Left lung (tissue), 14 donors: ENCODE results near the gene VWF. TPM values are rescaled to one million over a fixed set of nuclear protein-coding genes. Genes with fewer than 3 reads are reported as not detected.

Experiments
- ATAC-seq: fragments of 200-7000 bp; cut with Tn5 transposase; one replicate; pipeline ENCODE4 v1.9.1; 2020; ENCODE audit warnings: moderate library complexity
- DNase-seq, 4 donors: peaks; one replicate each; pipeline ENCODE4 v3.0.0-alpha.2; 2013 to 2020
- H3K27ac ChIP-seq, 2 donors: fragments of 200-600 bp; sonication (generic) in 1 of 2; one replicate each; pipeline versions ENCODE4 v1.5.0 to v1.8.0; 2020 to 2021
- H3K27me3 ChIP-seq, 2 donors: fragments of 200-600 bp; sonication (generic) in 1 of 2; one replicate each; pipeline versions ENCODE4 v1.5.0 to v1.8.0; 2020 to 2021
- H3K36me3 ChIP-seq, 2 donors: fragments of 200-600 bp; sonication (generic) in 1 of 2; one replicate each; pipeline versions ENCODE4 v1.5.0 to v1.8.0; 2020 to 2021
- H3K4me1 ChIP-seq, 2 donors: fragments of 200-600 bp; one replicate each; pipeline ENCODE4 v1.8.0; 2021
- H3K4me3 ChIP-seq, 2 donors: fragments of 200-600 bp; sonication (generic) in 1 of 2; one replicate each; pipeline versions ENCODE4 v1.5.0 to v1.8.0; 2020 to 2021; ENCODE audit warnings: mild to moderate bottlenecking in 1 of 2
- H3K9me3 ChIP-seq, 2 donors: fragments of 200-600 bp; sonication (generic) in 1 of 2; one replicate each; pipeline versions ENCODE4 v1.5.0 to v1.8.0; 2020 to 2021
- intact Hi-C, 2 donors: fragments of 100-400 bp; cut with DNase I; formaldehyde crosslinking; loops; one replicate each; pipeline versions ENCODE4 v1.11.2 to v1.14.2; 2022
- long read RNA-seq, 12 donors: library from polyadenylated mRNA in 2 of 12; unstranded in 2 of 12; transcript quantifications; one replicate each; pipeline ENCODE4 v2.0.0 and lab custom pipeline, GENCODE V29; 2019 to 2026
- polyA plus RNA-seq, 6 donors: library from polyadenylated mRNA; unstranded; fragments of 120-200 nt; gene quantifications; one replicate each; pipeline ENCODE4 v1.2.1, GENCODE V29; 2013; ENCODE audit not compliant: insufficient read length in 6 of 6
- total RNA-seq, 2 donors: library from RNA; stranded (reverse); fragmentation: NEBNext Ultra II Directional; extraction: Animal tissue kit (Norgen Biotek cat#: 25700); gene quantifications; one replicate each; pipeline ENCODE4 v1.2.1, GENCODE V29; 2021
- TF ChIP-seq, protein P1 (sequence below), 2 donors: fragments of 200-600 bp; sonication (generic) in 1 of 2; IDR thresholded peaks; one replicate each; pipeline versions ENCODE4 v1.5.0 to v1.8.0; 2021; ENCODE audit warnings: antibody characterized with exemption in 2 of 2
- donor health status: DM: no; HTN: yes; CAD: no.
- donor health status: DM: no; HTN: no; CAD: no.

The VWF gene
- 100 to 1,000 TPM; 254 to 401 TPM for total RNA-seq
- 100 to 1,000 TPM; 123 to 162 (median 131) TPM for polyA plus RNA-seq
- long read RNA-seq, donor 1, partial matches to known transcripts = 0 of 1 reads
- long read RNA-seq, donor 1, other reads (novel, unspliced or antisense) = 0 of 1 reads
- long read RNA-seq, donor 2, full-length matches to known transcripts = 1 of 48 reads
- long read RNA-seq, donor 2, partial matches to known transcripts = 47 of 48 reads
- long read RNA-seq, donor 2, other reads (novel, unspliced or antisense) = 0 of 48 reads
- long read RNA-seq, donor 3, full-length matches to known transcripts = 6 of 6 reads
- long read RNA-seq, donor 3, partial matches to known transcripts = 0 of 6 reads
- long read RNA-seq, donor 3, other reads (novel, unspliced or antisense) = 0 of 6 reads
- long read RNA-seq, donor 4, partial matches to known transcripts = 16 of 17 reads
- long read RNA-seq, donor 4, other reads (novel, unspliced or antisense) = 1 of 17 reads
- long read RNA-seq, donor 5, partial matches to known transcripts = 6 of 6 reads
- long read RNA-seq, donor 5, other reads (novel, unspliced or antisense) = 0 of 6 reads
- long read RNA-seq, donor 6 = 0 reads
- long read RNA-seq, donor 7 = 0 reads
- long read RNA-seq, donor 8 = 0 reads
- long read RNA-seq, donor 9 = 0 reads
- long read RNA-seq, donor 10, partial matches to known transcripts = 39 of 42 reads
- long read RNA-seq, donor 10, other reads (novel, unspliced or antisense) = 3 of 42 reads
- long read RNA-seq, donor 11 = 0 reads
- long read RNA-seq, donor 12, partial matches to known transcripts = 293 of 293 reads
- long read RNA-seq, donor 12, other reads (novel, unspliced or antisense) = 0 of 293 reads

DNA sequence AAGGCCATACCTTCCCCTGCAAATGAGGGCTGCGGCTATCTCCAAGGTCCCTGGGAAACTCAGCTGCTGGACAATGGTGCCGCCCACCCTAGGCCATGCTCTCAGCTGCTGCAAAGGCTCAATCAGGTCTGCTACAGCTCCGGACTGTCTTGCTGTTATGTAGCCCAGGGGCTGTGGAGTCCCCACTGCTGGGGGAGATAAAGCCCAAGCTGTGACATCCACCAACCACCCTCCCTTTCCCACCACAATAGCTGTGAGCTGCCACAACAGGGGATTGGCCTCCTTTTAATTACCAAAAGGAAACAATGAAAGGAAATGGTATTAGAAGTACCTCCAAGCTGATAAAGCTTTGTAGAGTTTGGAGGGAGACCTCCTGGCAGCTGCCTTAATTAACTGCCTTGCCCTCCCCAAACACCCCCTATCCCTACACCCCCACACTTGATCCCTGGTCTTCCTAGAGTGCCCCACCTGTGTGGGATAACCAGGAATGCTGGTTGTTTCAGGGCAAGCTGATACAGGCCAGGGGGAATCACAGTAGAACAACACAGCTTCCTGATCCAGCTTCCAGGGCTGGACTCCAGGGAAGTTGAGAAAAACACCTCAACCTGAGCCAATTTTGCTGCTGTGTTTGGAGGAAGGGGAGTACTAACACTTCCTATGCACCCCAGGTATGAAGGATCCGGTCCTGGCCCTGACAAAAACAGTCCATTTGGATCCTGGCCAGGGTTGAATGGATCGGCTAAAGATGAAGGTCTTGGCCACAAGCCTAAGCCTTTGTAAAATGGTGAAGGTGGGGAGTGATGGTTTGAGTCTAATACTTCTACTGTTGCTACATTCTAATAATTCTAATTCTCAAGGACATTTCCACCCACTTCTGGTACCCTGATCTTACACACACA lies at the start of gene VWF:
Gene VWF, minus strand, starts transcription at position 260 of the 899 bp plus-strand sequence. CDS start 1,474 bp downstream, outside the sequence.
- H3K27me3 ChIP-seq = no peaks in the 10 kb centered on the region
- DNase-seq (no peak), ATAC-seq (peak; percentile 52)
- intact Hi-C loops = no loop called here
- TF ChIP-seq, protein P1, sequence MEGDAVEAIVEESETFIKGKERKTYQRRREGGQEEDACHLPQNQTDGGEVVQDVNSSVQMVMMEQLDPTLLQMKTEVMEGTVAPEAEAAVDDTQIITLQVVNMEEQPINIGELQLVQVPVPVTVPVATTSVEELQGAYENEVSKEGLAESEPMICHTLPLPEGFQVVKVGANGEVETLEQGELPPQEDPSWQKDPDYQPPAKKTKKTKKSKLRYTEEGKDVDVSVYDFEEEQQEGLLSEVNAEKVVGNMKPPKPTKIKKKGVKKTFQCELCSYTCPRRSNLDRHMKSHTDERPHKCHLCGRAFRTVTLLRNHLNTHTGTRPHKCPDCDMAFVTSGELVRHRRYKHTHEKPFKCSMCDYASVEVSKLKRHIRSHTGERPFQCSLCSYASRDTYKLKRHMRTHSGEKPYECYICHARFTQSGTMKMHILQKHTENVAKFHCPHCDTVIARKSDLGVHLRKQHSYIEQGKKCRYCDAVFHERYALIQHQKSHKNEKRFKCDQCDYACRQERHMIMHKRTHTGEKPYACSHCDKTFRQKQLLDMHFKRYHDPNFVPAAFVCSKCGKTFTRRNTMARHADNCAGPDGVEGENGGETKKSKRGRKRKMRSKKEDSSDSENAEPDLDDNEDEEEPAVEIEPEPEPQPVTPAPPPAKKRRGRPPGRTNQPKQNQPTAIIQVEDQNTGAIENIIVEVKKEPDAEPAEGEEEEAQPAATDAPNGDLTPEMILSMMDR (IDR thresholded peaks at IDR 0.05) = no peak
- no peaks in the 10 kb centered on the region for H3K36me3 ChIP-seq
- H3K4me1 ChIP-seq = no peaks in the 10 kb centered on the region
- H3K4me3 ChIP-seq = peak within 1 kb of the TSS; percentile 0 to 32
- no peaks in the 10 kb centered on the region for H3K9me3 ChIP-seq
- H3K27ac ChIP-seq = peak within 1 kb of the TSS; percentile 56 to 57

DNA sequence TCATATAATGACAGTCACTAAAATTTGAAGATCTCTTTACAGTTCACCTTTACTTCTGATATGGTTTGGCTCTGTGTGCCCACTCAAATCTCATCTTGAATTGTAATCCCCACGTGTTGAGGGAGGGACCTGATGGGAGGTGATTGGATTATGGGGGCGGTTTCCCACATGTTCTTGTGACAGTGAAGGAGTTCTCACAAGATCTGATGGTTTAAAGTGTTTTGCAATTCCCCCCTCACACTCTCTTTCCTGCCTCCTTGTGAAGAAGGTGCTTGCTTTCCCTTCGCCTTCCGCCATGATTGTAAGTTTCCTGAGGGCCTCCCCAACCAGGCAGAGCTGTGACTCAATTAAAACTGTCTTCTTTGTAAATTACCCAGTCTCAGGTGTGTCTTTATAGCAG lies 48.4 kb upstream of the VWF start:
- peaks cover 0 to 25% of the 10 kb centered on the region in 2 donors for H3K4me1 ChIP-seq
- ATAC-seq (no peak), DNase-seq (no peak)
- no peak overlapping the region for H3K4me3 ChIP-seq
- peak overlapping the region in 1 of 2 donors; percentile 66 for H3K27ac ChIP-seq
- H3K27me3 ChIP-seq = no peaks in the 10 kb centered on the region
- intact Hi-C loops = no loop called here
- H3K9me3 ChIP-seq = no peaks in the 10 kb centered on the region
- TF ChIP-seq, protein P1 (IDR thresholded peaks at IDR 0.05) = no peak
- no peaks in the 10 kb centered on the region for H3K36me3 ChIP-seq

DNA sequence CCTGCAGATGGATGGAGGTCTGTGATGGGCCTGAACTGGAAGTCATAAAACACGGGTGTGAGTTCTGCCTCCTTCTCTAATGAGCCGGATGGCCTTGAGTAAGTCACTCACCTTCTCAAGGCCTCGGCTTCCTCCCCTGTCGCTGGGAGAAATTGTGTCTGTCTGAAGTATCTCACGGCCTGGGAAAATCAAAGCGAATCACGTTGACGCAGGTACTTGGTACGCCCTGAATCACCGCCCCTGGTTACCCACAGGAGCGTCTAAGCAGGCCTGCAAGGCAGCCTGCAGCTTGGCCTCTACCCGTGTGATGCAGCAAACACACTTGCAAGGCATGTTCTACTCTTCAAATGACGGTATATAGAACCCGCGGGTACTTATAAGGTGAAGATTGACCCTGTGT lies 47.6 kb upstream of the VWF start:
- peak overlapping the region in 1 of 2 donors; percentile 66 for H3K27ac ChIP-seq
- intact Hi-C loops = no loop called here
- no peaks in the 10 kb centered on the region for H3K9me3 ChIP-seq
- no peak for DNase-seq
- H3K27me3 ChIP-seq = no peaks in the 10 kb centered on the region
- TF ChIP-seq, protein P1 (IDR thresholded peaks at IDR 0.05) = no peak
- ATAC-seq = no peak
- no peak overlapping the region for H3K4me3 ChIP-seq
- peaks cover 2 to 32% of the 10 kb centered on the region in 2 donors for H3K4me1 ChIP-seq
- H3K36me3 ChIP-seq = no peaks in the 10 kb centered on the region

DNA sequence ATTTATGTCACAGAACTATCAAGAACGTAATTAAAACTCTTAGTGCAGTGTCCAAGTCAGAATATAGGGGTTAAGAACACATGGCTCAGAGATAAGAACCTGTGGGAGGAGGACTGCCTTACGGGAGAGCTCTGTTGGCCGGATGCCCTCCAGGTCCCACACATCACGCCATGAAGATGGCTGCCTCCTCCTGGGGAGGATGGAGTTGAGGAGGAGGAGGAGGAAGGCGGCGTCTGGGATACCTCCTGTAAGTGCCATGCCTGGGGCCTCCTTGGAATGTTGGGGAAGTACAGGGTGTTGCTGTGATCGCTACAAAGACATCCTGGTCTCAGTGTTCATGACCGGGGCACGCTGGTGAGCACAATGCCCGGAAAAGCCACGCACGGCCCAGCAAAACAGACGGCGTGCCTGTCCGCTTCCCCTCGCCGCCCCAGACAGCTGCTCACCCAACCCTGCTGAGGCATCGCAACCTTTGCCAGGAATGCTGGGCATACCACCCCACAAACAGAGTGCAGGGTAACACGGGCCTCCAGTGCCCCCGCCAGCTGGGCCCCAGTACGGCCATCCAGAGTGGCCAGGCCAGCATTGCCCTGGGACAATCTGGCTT lies 47.0 kb upstream of the VWF start:
- DNase-seq (peak in 1 of 4 donors; percentile 71), ATAC-seq (peak; percentile 12)
- Histone ChIP-seq H3K27me3 (no peaks in the 10 kb centered on the region), H3K4me1 (peaks cover 6 to 38% of the 10 kb centered on the region in 2 donors), H3K9me3 (no peaks in the 10 kb centered on the region), H3K36me3 (no peaks in the 10 kb centered on the region), H3K4me3 (no peak overlapping the region), H3K27ac (peak overlapping the region in 1 of 2 donors; percentile 66)
- intact Hi-C loops = no loop called here
- TF ChIP-seq, protein P1 (IDR thresholded peaks at IDR 0.05) = no peak
